Suppressor macrophage (primary cell): ENCODE data around the gene UNC13B.
"Not testable (repeated sequence)": the region's sequence is repeated elsewhere in the genome, so short reads cannot be mapped to it uniquely, and the experiment has no call there.

Experiments
- DNase-seq, 4 experiments: peaks; one replicate each; pipeline ENCODE4 v3.0.0-alpha.2; 2020 to 2022
- total RNA-seq, 17 experiments: gene quantifications; one replicate each; lab custom pipeline; 2026; ENCODE audit warnings: mixed read lengths in 6 of 17, inconsistent platforms in 3 of 17; lab: John Stamatoyannopoulos, UW

UNC13B gene
- 37.4 to 71.0 (median 52.6) reads per million in 17 experiments for total RNA-seq

DNA sequence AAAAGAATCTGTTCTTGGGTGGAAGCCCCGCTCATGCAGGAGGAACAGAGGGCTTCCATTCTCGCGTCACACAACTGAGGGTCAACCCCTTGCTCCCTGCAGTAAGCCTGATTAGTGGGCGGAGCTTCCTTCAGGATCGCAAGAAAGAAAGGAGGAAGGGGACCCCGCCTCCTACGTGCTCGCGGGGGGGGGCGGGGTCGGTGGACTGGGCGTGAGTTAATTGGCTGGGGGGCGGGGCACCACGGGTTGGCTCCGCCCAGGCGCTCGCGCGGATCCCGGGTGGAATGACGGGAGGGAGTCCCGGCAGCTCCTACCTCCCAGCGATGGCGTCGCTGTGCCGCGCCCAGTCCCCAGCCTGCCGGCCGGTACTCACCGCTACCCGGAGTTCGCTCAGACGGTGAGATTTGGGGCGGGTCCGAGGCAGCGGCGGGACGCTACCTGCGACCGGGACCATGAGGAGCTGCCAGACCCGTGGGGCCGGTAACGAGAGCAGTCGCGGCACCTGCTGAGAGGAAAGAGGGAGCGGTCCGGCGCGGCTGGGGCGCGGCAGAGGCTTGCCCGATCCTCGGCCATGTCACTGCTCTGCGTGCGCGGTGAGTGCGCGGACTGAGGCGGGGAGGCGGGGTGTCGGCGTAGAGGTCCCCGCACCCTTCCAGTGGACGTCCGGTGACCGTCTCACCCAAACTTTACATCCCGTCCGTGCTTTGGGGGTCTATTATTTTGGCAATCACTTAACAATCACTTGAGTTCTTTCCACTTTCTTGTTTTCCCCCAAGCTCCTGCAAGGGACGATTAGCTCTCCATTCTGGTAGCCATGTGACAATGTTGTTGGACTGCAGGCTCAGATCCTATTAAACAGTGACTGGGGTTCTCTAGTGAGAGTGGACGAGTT is at the start of gene UNC13B:
UNC13B (plus strand) TSS at position 297 of the 892 bp plus-strand sequence; CDS start at position 572, 275 bp downstream.
- DNase-seq, result peak; percentile 94 to 98 (median 96)

DNA sequence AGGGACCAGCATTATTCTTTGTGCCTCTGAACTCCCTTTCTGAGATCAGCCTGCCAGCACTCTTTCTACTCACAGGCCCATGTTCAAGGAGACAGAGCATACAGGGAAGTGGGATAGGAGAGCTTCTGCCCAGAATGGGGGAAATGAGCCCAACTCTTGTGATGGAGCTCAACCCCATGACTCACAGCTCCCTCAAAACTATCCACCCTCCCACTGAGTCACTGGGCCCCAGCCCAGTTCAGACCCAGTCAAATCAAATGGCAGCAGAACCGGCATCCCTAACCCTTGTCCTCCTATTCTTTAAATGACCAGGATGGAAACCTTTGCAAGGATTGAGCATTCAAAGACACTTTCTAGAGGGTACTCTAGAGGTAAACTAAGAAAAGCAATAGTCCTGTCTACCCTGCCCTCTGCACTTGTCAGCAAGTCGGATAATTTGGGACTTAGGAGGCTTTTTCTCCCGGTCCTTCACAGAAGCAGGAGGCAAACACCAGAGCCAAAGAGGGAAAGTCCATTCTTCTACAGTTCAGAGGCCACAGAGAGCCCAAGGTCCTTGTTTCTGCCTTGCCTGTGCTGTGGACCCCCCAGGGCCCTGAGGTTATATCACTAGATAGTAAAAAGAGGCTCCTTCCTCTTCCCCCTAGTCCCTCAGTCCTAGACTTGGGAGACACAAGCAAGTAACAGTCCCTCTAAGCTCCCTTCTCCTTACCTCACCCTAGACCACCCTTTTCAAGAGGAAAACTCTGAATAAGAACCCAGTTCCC is 49.4 kb upstream of the UNC13B start:
- DNase-seq, result peak; percentile 81 to 93 (median 87)

DNA sequence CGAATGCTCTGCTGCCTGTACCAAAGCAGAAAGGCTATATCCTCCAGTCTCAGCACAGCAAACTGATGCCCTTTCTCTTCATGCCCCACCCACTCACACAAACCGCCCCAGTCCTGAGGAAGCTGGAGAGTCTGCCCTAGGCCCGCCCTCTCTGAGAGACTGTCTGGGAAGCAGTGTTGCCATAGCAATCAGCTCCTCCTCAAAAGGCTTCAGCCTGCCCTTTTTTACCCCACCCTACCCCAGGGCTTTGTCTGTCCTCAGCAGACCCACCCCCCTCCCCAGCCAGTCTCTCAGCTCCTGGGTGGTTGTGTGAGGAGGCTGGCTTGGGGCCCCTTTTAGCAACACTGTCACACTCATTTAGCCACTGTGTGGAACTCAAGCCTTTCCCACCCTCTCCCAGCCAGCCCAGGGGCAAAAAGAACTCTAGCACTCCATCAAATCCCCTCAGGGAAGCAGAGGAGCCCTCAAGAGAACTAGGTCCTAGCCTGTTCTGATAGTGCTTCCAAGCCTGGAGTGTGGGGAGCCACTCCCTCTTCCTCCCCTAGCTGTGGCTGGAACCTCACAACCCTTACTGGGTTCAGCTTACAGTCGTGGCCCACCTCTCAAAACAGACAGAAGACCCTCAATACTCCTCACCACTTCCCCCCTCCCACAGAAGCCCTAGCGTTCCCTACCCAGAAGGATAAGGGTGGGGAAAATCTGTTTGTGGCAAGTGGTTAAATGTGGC is 47.5 kb upstream of the UNC13B start:
- DNase-seq, result peak; percentile 91 to 97 (median 96)

DNA sequence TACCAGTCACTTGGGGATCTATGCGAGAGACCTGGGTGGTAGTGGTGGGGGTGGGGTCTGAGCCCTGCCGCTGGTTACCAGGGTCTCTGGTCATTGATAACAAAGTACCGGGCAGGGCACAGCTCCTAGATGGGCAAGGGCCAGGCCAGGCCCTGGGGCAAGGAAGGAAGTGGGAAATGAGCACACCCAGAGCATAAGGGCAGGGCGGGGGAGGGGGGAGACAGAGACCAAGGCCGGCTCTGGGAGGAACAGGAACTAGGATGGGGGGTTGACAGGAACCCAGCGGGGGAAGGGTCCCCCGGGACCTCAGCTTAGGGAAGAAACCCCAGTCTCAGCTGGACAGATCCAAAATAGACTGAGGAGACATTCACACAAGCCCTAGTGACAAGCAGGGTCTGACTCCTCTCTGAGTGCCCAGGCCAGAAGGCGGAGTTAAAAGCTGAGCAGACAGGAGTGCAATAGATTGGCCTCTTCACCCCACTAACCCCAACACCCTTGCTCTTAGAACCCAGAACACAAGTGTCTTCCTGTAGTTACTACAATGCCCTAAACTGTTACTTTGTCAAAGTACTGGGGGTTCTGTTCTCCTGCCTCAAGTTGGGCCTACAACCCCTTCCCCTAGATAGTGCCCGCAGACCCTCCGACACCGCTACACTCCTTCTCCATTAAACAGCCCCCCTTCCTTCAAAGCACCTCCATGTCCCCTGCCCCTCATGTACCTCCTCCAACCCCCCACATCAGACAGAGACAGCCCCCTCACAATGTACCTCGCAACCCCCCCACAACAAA is 46.8 kb upstream of the UNC13B start:
- DNase-seq, result peak; percentile 84 to 93 (median 91)

DNA sequence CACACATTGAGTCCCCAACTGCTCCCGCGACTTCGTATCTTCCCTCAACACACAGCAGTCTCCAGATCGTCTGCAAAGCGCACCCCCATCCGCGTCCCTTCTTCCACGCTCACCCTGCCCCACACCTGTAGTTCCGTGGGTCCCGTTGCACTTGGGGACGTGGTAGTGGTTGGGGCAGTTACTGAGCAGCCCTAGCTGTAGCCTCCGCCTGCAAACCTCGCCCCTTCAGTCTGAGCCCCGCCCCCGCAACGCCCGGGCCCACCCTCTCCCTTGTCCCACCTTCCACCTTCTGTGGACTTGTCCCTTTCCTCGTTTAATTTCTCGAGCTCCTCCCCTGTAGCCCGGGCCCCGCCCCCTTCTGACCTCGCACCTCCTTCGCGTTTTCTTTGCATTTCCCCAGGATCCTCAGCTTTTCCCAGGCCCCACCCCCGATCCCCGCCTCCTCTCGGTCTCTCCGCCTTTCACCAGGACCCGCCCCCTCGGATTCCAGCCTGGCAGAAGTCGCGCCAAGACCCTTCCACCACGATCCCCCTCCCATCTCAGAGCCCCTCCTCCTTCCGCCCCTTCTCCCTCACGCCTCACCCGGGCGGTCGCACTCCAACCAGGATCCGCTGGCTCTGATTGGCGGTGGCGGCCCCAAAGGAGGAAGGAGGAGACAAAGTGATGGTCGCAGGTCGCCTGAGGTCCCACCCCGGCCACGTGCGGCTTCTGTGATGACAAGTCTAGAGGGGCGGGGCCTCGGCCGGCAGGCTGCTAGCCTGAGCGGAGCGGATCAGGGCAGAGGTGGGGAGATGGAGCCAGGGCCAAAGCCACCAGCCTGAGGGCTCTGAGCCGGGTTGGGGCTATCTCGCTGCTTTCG is 45.9 kb upstream of the UNC13B start, which contains the start of gene ATOSB:
ATOSB (minus strand) TSS at position 183 of the 859 bp plus-strand sequence. CDS start 7,588 bp downstream, outside the sequence.
- peak; percentile 98 to 99 (median 98) for DNase-seq

DNA sequence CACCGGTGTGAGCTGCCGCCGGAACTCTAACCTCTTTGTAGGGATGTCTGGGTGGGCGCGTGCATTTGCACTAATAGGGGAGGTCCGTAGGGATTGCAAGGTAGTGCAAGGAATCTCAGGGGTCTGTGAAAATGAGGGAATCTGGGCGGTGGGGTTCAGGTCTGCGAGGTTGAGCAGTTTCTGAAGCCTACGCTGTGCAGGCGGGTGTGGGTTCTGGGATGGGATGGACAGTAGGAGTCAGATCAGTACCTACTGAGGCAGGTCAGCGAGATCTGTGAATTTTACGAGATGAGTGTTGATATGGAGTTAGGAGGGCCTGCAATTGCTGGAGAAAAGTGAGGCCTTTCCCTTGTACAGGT is 45.3 kb upstream of the UNC13B start:
- DNase-seq, result no peak

DNA sequence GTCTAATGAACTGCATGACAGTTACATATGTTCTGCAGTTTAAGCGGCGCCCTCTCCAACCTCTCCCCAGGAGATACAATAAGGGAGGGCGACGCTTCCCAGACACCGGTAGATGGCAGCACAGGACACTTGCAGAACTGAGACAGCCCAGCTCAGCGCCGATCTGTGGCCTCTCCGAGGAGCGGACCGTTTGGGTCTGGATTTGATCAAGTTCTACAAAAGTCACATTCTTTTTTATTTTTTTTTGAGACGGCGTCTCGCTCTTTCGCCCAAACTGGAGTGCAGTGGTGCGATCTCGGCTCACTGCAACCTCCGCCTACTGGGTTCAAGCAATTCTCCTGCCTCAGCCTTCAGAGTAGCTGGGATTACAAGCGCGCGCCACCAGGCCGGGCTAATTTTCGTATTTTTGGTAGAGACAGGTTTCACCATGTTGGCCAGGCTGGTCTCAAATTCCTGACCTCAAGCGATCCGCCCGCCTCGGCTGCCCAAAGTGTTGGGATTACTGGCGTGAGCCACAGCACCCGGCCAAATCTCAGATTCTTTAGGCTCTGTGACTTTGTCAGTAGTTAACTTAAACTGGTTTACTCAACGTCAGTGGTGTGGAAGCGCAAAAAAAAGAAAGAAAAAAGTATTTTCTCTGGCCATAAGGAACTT is 44.8 kb upstream of the UNC13B start:
- DNase-seq, result peak; percentile 94 to 98 (median 95)

DNA sequence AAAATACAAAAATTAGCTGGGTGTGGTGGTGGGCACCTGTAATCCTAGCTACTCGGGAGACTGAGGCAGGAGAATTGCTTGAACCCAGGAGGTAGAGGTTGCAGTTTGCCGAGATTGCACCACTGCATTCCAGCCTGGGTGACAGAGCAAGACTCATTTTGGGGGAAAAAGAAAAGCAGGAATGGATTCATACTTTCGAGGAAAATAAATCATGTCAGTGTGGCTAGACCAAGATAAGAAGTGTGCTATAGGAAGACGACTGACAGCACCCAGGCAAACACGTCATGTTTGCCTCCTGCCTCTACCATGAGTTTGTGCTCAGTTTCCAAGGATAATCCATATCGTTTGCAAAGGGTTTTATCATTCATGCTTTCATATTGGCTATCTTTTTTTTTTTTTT is 26.9 kb upstream of the UNC13B start:
- DNase-seq, result no peak

DNA sequence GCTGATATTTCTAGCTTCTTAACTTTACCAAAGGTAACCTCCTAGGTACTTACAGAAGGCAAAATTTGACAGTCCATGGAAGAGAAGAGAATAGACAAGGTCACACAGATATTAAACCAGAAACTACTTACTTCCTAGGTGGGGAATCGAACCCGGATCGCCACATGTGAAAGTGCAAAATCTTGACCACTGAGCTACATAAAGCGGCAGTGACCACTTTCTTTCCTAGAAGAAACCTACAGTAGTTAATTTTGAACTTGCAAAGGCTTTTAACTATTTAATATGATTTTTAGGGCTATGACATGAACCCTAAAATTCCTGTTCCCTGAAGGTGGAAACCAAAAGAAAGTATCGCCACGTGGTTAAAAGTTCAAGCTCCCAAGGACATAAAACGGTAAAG is 25.8 kb upstream of the UNC13B start:
- no peak for DNase-seq

DNA sequence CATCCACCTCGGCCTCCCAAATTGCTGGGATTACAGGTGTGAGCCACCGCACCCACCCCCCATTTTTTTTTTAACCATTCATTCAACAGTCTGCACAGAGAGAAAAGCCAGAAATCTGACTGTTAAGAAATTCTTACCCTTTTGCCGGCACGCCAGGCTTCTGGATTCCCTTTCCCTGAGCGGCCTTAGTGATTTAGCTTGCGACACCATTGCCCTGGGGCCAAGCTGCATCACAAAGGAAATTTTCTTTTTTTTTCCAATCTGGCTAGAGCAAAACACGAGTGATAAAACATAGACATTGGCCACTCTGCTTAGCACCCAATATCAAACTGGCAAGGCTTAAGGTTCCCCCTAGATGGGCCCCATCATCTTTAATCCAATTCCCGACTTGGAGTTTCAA is 24.9 kb upstream of the UNC13B start:
- no peak for DNase-seq

DNA sequence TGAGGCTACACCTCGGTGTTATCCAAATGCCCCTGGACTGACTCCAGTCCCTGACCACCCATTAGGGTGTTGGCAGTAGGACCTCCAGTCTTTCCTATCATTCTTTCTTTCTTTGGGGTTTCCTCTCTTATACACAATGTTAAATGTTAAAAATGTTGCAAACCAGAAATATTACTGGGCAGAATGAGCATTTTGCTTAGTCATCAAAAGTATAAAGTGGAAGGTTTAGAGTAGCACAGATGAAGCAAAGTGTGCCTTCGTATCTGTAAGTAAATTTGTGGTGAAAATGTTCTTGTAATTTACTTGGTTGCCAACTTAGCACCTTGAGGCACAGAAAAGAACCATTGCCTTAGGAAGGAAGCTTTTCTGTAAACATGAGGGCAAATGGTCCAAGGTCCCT is 21.7 kb upstream of the UNC13B start:
- DNase-seq, result no peak

DNA sequence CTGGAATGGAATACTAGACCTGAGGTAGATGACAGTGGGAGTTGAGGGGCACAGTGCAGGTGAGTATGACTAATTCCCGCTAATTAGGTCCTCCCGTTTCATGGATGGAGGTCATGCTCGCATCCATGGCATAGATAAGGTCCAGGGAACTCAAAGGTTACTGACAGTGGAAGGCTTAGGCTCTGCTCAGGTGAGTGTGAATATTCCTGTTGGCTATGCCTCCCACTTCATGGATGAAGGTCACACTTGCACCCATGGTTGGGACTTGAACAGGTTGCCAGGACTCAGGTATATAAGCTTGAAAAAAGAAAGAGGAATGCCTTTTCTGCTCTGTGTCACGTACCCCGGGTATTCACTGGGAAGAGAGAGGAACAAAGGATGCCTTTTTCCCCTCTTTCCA is 19.8 kb upstream of the UNC13B start:
- no peak for DNase-seq

DNA sequence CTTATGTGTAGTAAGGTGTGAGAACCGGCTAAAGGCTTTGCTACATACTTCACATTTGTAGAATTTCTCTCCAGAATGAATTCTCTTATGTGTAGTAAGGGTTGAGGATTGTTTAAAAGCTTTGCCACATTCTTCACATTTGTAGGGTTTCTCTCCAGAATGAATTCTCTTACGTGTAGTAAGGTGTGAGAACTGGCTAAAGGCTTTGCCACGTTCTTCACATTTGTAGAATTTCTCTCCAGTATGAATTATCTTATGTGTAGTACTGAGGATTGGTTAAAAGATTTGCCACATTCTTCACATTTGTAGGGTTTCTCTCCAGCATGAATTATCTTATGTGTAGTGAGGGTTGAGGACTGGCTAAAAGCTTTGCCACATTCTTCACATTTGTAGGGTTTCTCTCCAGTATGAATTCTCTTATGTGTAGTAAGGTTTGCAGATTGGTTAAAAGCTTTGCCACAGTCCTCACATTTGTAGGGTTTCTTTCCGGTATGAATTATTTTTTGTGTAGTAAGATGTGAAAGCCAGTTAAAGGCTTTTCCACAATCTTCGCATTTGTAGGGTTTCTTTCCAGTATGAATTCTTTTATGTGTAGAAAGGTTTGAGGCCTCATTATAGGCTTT is 13.8 kb upstream of the UNC13B start:
- DNase-seq, result not testable (repeated sequence)

DNA sequence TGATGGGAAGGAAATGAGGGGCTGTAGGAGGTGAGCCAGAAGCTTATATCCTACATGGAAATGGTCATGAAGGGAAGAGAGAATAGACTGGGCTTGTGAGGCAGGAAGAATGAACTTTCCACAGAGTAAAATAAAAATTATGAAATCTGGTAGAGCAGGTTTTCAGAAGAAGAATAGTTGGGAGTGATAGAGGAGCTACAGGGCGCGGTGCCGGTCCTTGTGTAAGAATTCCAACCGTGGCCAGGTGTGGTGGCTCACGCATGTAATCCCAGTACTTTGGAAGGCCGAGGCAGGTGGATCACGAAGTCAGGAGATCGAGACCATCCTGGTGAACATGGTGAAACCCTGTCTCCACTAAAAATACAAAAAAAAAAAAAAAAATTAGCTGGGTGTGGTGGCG is 8.9 kb upstream of the UNC13B start:
- DNase-seq, result no peak

DNA sequence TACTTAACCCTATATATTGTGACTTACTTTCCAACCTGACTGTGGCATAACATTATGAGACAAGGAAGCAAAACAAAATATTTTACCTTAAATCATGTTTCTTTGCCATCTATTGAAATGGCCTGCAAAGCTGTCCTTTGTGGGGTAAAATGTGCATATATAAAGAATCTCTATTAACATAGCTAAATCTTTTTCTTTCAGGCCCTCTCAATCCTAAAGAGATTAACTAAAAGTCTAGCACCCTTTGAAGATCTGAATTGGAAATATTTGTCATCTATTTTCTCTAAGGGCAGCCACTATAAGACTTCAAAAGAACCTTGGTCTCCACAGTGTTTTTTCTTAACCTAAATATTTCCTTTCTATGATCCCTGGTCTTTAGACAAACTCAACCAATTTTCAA is 5.0 kb upstream of the UNC13B start:
- no peak for DNase-seq

DNA sequence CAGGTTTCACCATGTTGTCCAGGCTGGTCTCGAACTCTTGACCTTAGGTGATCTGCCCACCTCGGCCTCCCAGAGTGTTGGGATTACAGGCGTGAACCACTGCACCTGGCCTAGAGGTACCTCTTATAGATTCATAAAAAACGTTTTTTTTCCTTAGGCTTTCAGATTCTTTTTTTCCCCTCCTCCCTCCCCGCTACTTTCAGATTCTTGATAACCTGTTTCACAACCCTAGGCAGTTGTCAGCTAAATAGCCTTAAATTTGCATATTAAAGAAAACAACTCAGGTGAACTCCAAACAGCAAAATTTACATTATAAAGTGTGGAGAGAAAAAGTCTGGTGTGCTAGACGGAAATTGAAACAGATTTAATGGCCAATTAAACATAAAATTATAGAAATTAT is 4.0 kb upstream of the UNC13B start:
- DNase-seq, result not testable (repeated sequence)

DNA sequence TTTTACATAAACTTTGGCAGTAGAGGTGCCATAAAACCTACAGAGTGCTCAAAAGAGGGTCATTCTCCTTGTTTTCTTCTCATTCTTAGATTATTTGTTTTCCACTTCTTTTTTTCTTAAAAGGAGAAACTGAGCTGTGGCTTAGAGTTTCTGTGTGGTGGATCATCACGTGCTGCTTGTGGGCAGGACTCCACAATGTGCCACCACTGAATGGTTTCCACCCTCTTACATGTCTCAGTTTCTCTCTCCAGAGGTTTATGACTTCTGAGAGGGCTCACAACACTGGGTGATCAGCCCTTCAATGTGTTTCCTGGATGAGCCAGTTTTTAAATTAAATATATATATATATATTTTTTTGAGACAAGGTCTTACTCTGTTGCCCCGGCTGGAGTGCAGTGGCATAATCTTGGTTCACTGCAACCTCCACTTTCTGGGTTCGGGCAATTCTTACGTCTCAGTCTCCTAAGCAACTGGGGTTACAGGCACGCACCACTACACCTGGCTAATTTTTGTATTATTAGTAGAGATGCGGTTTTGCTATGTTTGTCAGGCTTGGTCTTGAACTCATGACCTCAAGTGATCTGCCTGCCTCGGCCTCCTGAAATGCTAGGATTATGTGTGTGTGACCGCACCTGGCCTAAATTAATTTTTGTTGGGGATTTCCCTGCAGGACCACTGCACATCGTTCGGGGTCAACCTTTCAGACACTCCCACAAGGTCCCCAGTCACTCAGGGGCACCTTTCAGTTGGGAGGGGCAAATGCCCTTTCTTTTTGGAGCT is 3.1 kb upstream of the UNC13B start:
- peak in 3 of 4 experiments; percentile 17 to 34 (median 18) for DNase-seq

DNA sequence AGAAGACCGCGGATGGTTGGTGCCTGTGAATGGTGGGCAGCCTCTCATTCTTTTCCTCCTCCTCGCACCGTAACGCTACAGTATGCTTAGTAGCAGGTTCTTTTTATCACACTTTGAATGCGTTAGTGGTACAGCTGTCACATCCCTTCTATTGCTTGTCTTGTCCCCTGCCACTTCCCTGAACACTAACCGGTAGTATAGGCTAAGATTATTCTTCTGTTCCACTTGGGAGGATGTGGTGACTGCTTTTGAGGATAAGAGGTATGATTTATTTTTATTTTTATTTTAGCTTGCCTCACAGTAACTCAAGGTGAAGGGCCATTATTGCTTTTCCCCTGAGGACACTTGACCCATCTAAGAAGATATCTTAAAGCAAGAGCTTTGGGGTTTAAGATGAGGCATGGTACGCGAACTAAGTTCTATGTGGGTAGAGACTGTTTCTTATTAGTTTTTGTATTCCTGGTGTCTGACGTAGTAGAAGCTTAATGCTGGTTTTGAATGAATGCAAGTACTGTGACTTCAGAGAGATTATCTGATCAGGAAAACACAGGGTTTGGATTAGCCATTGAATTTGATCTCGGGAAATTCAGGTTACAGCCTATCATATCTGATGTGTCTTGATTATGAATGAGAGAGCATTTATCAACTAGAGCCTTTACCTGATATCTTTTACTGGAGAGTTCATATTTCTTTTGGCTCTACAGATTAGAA is 951 bp downstream of the UNC13B start:
- no peak for DNase-seq
